Prostate gland (tissue), 2 donors: Measurements from ENCODE around the gene SFMBT1. TPM values are rescaled to one million over a fixed set of nuclear protein-coding genes. Genes with fewer than 3 reads are reported as not detected.

ENCODE experiments used
- DNase-seq: peaks from one replicate; pipeline ENCODE4 v3.0.0-alpha.2; 2019; ENCODE audit warnings: low spot score
- H3K27ac ChIP-seq, 2 donors: fragments of 200-600 bp; sonication (generic); 2 replicates each; pipeline ENCODE4 v1.5.1; 2017 to 2019
- H3K27me3 ChIP-seq: fragments of 200-600 bp; sonication (generic); replicated peaks from 2 replicates; pipeline ENCODE4 v1.5.1; 2019; ENCODE audit not compliant: insufficient read depth
- H3K36me3 ChIP-seq, 2 donors: fragments of 200-600 bp; sonication (generic); 1 replicate in 1 of 2; 2 replicates in 1 of 2; pipeline versions ENCODE4 v1.5.1 to v1.8.1; 2017 to 2019
- H3K4me1 ChIP-seq: fragments of 200-600 bp; sonication (generic); replicated peaks from 2 replicates; pipeline ENCODE4 v1.5.1; 2019
- H3K4me3 ChIP-seq, 2 donors: fragments of 200-600 bp; sonication (generic); 2 replicates each; pipeline ENCODE4 v1.5.1; 2017 to 2019
- H3K9me3 ChIP-seq: fragments of 200-600 bp; sonication (generic); 2 replicates; pipeline ENCODE4 v1.5.1; 2017
- CTCF ChIP-seq, 4 experiments: fragments of 200-600 bp in 2 of 4; fragments of 450-650 bp in 2 of 4; sonication (generic) in 2 of 4; IDR thresholded peaks; 1 replicate in 3 of 4; 2 replicates in 1 of 4; pipeline ENCODE4 v1.5.1; 2016 to 2019; ENCODE audit warnings: antibody characterized with exemption in 4 of 4, mild to moderate bottlenecking in 2 of 4, moderate library complexity in 2 of 4
- POLR2A ChIP-seq: fragments of 450-650 bp; IDR thresholded peaks from one replicate; pipeline ENCODE4 v1.6.1; 2016; ENCODE audit warnings: antibody characterized with exemption, mild to moderate bottlenecking
- POLR2AphosphoS5 ChIP-seq: sonication (generic); formaldehyde crosslinking; IDR thresholded peaks from one replicate; pipeline ENCODE4 v1.6.1; 2017; ENCODE audit warnings: antibody characterized with exemption
- WGBS: methylation state at CpG from one replicate; pipeline ENCODE4 v1.1.5; 2018; 5-methylcytosine and 5-hydroxymethylcytosine counted together
- intact Hi-C: fragments of 100-400 bp; cut with DNase I; formaldehyde crosslinking; loops from one replicate; pipeline ENCODE4 v1.14.2; 2022
- total RNA-seq, 2 donors: library from RNA; depleted of rRNA; stranded (reverse); fragments of >200 nt; gene quantifications; one replicate each; pipeline ENCODE4 v1.1.0, GENCODE V29; 2016

SFMBT1 gene
- total RNA-seq, 2 donors from 2014 or later = 35.3 to 37.4 TPM

GRCh38 chr3:53009826-53010539 lies 35.9 kb downstream of the SFMBT1 start:
- H3K4me3 ChIP-seq = no peak overlapping the region
- 89% methylated on average over 2 of the region's 2 CpGs for WGBS
- DNase-seq = no peak
- H3K27ac ChIP-seq = no peak overlapping the region
- TF ChIP-seq POLR2AphosphoS5 (no peak), POLR2A (no peak), CTCF (IDR thresholded peaks at IDR 0.05) (no peak)
- no peaks in the 10 kb centered on the region for H3K27me3 ChIP-seq
- no peaks in the 10 kb centered on the region for H3K36me3 ChIP-seq
- no peaks in the 10 kb centered on the region for H3K9me3 ChIP-seq
- H3K4me1 ChIP-seq = peaks cover 4% of the 10 kb centered on the region
- intact Hi-C loops = no loop called here

- Histone ChIP-seq H3K36me3 (no peaks in the 10 kb centered on the region), H3K27ac (no peak overlapping the region), H3K4me3 (no peak overlapping the region), H3K9me3 (no peaks in the 10 kb centered on the region), H3K4me1 (peaks cover 4% of the 10 kb centered on the region), H3K27me3 (no peaks in the 10 kb centered on the region)
- TF ChIP-seq POLR2A = no peak
- no peak for TF ChIP-seq POLR2AphosphoS5
- TF ChIP-seq CTCF (IDR thresholded peaks at IDR 0.05) = no peak
- intact Hi-C loops = no loop called here
- no peak for DNase-seq
- 88% methylated on average over 6 of the region's 6 CpGs for whole genome bisulfite sequencing
Observed at GRCh38 chr3:53008932-53009331, 36.9 kb downstream of the SFMBT1 start.

- WGBS = 72% methylated on average over 12 of the region's 12 CpGs
- no peak for DNase-seq
- no peaks in the 10 kb centered on the region for H3K36me3 ChIP-seq
- no peak overlapping the region for H3K27ac ChIP-seq
- no peak overlapping the region for H3K4me3 ChIP-seq
- no peak for TF ChIP-seq POLR2AphosphoS5
- no peak for TF ChIP-seq CTCF (IDR thresholded peaks at IDR 0.05)
- no peak for TF ChIP-seq POLR2A
- H3K27me3 ChIP-seq = no peaks in the 10 kb centered on the region
- intact Hi-C loops = no loop called here
- H3K9me3 ChIP-seq = no peaks in the 10 kb centered on the region
- H3K4me1 ChIP-seq = no peaks in the 10 kb centered on the region
Observed at GRCh38 chr3:53005854-53006513, 39.9 kb downstream of the SFMBT1 start.

- H3K27ac ChIP-seq = no peak overlapping the region
- no peaks in the 10 kb centered on the region for H3K9me3 ChIP-seq
- 56% methylated on average over 3 of the region's 3 CpGs for WGBS
- H3K4me1 ChIP-seq = no peaks in the 10 kb centered on the region
- no peak for DNase-seq
- no peak for TF ChIP-seq CTCF (IDR thresholded peaks at IDR 0.05)
- TF ChIP-seq POLR2AphosphoS5 = no peak
- no peak overlapping the region for H3K4me3 ChIP-seq
- intact Hi-C loops = no loop called here
- H3K27me3 ChIP-seq = no peaks in the 10 kb centered on the region
- no peaks in the 10 kb centered on the region for H3K36me3 ChIP-seq
Observed at GRCh38 chr3:53005338-53005737, 40.5 kb downstream of the SFMBT1 start.

GRCh38 chr3:53003320-53003719 lies 42.6 kb downstream of the SFMBT1 start:
- TF ChIP-seq CTCF (IDR thresholded peaks at IDR 0.05) = no peak
- TF ChIP-seq POLR2AphosphoS5 = no peak
- TF ChIP-seq POLR2A = no peak
- Histone ChIP-seq H3K9me3 (no peaks in the 10 kb centered on the region), H3K4me3 (no peak overlapping the region), H3K4me1 (no peaks in the 10 kb centered on the region), H3K36me3 (no peaks in the 10 kb centered on the region), H3K27ac (no peak overlapping the region), H3K27me3 (no peaks in the 10 kb centered on the region)
- intact Hi-C loops = no loop called here
- 91% methylated on average over 7 of the region's 7 CpGs for WGBS
- no peak for DNase-seq
